NCI-H526 (cell line): Measurements from ENCODE around the gene MSRB1.

ENCODE experiments used
- DNase-seq, 2 experiments: peaks; one replicate each; lab custom pipeline; 2025; lab: John Stamatoyannopoulos, UW

MSRB1 gene

DNA sequence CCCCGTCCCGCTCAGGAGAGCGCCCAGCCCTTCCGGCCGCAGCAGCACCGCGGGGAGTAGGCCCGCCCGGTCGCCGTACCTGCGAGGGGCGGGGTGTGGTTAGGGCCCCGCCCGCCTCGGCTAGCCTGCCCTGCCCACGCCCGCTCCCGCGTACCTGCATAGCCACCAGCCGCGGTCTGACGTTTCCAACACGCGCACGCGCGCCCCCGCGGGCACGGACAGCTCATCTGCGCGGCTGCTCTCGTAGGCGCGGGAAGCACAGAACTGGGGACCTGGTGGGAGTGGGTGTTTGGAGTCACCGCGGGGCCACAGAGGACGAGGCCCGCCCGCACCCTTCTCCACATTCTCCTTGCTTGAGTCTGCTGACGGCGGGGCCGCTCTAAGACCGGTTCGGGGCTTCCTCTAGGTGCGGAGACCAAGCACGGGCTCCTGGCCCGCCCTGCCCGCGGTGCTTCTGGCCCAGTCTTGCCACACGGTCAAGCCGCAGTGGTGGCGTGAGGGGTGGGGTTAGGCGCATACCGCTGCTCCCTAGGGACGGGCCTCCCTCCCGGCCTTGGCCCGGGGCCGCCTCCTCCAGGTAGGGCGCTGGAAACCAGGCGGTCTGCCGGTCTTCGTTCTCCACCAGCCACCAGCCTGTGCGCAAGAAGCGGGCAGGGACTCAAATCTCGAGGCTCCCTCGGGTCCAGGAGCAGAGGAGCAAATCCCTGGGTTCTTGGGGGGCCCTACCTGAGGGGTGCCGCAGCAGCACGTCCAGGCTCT is 36.5 kb upstream of the MSRB1 start:
- peak; percentile 28 to 82 for DNase-seq

DNA sequence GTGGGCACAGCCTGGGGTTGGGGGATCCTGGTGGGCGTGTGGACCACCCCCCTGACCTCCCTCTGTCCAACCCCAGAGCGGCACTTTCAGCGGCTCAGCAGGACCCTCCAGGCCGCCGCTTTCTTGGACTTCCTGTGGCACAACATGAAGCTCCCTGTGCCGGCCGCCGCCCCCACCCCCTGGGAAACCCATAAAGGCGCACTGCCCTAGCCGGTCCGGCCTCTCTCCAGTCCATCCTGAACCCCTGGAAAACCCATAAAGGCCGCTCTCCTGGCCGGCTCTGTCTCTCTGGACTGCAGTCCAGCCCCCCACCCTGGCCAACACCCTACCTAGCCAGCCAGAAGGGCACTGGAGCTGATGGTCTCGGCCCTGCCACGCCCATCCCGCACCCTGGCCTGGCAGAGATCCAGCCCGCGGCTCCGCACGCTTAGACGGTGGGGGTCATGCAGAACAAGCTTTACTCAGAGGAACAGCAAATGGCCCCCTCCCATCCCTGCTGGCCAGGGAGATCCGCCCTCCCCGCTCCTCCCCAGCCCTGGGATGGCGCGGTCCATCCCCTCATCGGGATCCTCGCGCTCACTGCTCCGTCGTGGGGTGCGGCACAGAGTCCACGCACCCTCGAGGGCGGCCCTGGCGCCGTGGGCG is 35.6 kb upstream of the MSRB1 start:
- no peak for DNase-seq

DNA sequence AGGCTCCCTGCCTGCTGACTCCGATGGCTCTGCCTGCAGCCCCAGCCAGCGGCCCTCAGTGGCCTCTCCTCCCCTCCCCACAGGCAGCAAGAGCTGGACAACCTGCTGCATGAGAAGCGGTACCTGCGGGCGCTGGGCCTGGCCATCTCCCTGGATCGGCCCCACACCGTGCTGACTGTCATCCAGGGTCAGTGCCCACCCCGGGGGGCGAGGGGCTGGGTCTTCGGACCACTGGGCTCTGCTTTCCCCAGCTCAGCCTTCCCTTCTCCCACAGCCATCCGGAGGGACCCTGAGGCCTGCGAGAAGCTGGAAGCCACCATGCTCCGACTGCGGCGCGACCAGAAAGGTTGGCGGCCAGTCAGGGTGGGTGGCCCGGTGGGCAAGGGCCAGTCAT is 34.9 kb upstream of the MSRB1 start:
- no peak for DNase-seq

GRCh38 chr16:1976951-1977874 is 34.2 kb upstream of the MSRB1 start:
- no peak for DNase-seq

DNA sequence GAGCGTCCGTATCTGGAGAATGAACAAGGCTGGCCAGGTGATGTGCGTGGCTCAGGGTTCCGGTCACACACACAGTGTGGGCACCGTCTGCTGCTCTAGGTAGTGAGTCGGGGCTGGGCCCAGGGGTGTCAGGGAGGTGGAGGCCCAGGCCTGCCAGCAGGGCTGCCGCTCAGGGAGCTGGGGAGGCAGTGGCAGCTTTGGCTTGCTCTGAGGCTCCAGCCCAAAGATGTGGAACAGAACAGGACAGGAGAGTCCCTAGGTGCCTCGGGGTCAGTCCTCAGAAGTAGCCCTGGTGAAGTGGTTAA is 33.2 kb upstream of the MSRB1 start:
- DNase-seq = no peak

DNA sequence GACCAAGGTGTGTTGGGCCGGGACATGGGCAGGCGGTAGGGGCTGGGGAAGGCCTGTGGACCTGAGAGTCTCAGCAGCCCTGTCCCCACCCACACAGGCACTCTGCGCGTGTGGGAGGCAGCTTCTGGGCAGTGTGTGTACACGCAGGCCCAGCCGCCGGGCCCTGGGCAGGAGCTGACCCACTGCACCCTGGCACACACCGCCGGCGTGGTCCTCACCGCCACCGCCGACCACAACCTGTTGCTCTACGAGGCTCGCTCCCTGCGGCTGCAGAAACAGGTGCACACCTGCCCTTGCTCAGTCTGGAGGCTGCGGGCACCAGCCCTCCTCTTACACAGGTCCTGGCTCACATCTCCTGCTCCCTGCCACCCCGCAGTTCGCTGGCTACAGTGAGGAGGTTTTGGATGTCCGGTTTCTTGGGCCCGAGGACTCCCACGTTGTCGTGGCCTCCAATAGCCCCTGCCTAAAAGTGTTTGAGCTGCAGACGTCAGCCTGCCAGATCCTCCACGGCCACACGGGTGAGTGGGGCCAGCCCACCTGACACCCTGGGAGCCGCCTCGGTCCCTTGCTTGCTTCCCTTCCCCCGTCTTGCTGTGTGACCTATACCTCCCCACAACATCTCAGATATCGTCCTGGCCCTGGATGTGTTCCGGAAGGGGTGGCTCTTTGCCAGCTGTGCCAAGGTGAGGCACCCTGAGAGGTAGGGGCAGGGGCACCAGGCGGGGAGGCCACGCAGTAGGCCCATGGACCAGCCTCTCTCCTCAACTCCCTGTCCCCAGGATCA is 32.6 kb upstream of the MSRB1 start:
- no peak for DNase-seq

DNA sequence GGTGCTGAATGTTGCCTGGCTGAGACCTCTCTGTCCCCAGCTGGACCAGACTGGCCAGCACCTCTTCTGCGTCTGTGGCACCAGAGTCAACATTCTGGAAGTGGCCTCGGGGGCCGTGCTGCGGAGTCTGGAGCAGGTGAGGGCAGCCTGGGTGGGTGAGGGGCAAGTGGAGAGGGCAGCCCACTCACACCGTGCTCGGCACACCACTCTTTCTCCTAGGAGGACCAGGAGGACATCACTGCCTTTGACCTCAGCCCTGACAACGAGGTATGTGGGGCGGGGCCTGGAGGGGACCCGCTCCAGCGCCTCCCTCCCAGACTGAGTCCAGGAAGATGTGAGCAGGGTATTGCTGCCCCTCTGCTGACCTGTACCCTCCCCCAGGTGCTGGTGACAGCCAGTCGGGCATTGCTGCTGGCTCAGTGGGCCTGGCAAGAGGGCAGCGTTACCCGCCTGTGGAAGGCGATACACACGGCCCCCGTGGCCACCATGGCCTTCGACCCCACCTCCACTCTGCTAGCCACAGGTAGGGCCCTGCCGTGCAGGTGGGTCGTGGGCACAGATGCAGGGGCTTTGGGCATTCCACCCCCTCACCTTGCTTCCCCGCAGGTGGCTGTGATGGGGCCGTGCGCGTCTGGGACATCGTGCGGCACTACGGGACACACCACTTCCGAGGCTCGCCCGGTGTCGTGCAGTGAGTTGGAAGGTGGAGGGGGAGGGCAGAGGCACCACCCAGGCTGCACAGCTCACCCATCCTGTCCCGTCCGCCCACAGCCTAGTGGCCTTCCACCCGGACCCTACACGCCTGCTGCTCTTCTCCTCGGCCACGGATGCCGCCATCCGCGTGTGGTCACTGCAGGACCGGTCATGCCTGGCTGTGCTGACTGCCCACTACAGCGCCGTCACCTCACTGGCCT is 31.4 kb upstream of the MSRB1 start:
- no peak for DNase-seq

DNA sequence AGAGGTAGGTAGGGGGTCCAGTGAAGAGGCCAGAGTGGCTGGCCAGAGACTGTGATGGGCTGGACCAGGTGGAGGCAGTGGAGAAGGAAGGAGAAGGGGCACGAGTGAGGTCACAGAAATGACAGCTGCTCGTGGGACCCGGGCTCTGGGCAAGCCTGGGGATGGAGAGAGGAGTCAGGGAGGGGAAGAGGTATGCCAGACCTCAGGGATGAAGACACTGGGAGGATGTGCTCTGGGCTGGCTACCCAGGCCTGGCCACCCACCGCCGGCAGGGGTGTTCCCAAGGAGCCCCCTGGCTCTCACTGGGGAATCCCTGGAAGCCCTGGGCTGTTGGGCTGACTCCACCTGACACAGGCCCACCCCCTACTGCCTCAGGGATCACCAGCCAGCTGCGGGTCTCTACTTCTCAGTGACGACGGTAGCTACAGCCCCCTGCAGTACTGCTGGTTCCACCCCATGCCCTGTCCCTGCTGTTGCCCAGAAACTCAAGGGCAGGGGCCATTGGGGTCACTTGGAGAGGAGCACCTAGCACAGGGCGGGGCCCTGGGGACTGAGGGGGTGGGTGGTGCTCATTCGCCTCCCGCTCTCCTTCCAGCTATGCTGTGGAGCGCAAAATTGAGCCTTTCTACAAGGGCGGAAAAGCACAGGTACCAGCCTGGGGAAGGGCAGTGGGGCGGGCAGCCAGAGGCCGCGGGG is 30.6 kb upstream of the MSRB1 start:
- DNase-seq = no peak

GRCh38 chr16:1972490-1972877 is 29.5 kb upstream of the MSRB1 start:
- DNase-seq = no peak

DNA sequence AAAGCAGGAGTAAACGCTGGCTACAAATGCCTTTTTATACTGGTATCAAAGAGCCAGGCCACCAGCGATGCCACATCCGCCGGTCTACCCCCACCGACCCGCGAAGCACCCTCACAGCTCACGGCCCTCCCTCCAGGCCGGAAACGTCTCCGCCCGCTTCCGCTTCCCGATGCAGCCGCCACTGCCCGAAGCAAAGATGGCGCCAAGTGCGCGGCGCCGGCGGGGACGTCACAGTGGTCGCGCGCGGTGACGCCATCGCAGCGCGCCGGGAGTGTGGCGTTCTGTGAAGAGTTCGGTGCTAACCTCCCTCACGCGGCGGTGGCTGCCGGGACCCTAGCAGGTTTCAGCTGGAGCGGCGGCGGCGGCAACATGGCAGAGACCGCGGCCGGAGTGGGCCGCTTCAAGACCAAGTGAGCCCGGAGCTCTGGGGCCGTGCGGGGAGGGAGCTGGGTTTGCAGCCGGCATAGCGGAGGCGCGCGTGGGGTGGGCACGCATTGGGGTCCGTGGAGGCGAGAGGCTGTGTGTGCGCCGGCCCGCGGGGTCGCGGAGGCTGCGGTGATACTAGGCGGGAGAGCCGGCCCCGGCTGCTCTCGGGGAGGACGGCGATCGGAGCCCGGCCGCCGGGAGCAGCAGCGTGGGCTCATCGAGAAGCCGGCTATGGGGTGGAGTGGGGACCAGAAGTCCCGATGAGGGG is 28.9 kb upstream of the MSRB1 start, which contains the start of gene TBL3:
Gene TBL3, plus strand, starts transcription at position 258 of the 694 bp plus-strand sequence. Its CDS starts 112 bp downstream, at position 370.
- peak; percentile 45 to 91 for DNase-seq

- DNase-seq = no peak
These were observed 25.4 kb upstream of the MSRB1 start for GRCh38 chr16:1968146-1968953.

DNA sequence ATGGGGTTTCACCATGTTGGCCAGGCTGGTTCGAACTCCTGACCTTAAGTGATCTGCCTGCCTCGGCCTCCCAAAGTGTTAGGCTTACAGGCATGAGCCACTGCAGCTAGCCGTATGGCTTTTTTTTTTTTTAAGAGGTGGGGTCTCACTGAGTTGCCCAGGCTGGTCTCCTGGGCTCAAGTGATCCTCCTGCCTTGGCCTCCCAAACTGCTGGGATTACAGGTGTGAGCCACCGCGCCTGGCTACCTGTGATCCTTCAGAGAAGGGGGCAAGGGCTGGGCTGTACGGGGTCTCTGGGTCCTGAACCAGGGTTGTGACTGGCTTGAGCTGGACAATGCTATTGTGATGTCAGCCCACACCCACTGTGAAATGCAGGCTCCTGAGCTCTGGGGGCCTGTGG is 23.5 kb upstream of the MSRB1 start, which contains the start of gene RNF151:
Gene RNF151, plus strand, starts transcription at position 397 of the 400 bp plus-strand sequence. CDS start 26 bp downstream, outside the sequence.
- no peak for DNase-seq

GRCh38 chr16:1965396-1966001 is 22.5 kb upstream of the MSRB1 start:
- no peak for DNase-seq

GRCh38 chr16:1964506-1965395 is 21.8 kb upstream of the MSRB1 start, which contains the start of gene RPS2:
RPS2 (minus strand) TSS chr16:1964826; CDS start chr16:1964625, 201 bp downstream.
- peak; percentile 91 to 96 for DNase-seq

GRCh38 chr16:1963806-1964505 is 21.0 kb upstream of the MSRB1 start:
- DNase-seq = no peak
